HFFc6 (cell line): ENCODE measurements around the gene CLEC16A. TPM values are rescaled to one million over a fixed set of nuclear protein-coding genes. Genes with fewer than 3 reads are reported as not detected.

Experiments used
- DNase-seq: peaks from one replicate; pipeline ENCODE4 v3.0.0-alpha.2; 2018
- H3K27ac Mint-ChIP-seq: 2 replicates; pipeline ENCODE4 v1.8.0; 2020; ENCODE audit warnings: mild to moderate bottlenecking, mixed read lengths
- H3K27me3 Mint-ChIP-seq: 2 replicates; pipeline ENCODE4 v1.8.0; 2021; ENCODE audit warnings: mild to moderate bottlenecking, moderate library complexity, mixed read lengths; ENCODE audit not compliant: insufficient read depth
- H3K36me3 Mint-ChIP-seq: 2 replicates; pipeline ENCODE4 v1.8.0; 2021; ENCODE audit warnings: low read depth, mixed read lengths
- H3K4me1 Mint-ChIP-seq: 2 replicates; pipeline ENCODE4 v1.8.0; 2020; ENCODE audit warnings: low read depth, mixed read lengths
- H3K4me3 Mint-ChIP-seq: 2 replicates; pipeline ENCODE4 v1.8.0; 2020; ENCODE audit warnings: mild to moderate bottlenecking, moderate library complexity, mixed read lengths
- H3K9me3 Mint-ChIP-seq: 2 replicates; pipeline ENCODE4 v1.8.0; 2020; ENCODE audit warnings: mild to moderate bottlenecking, mixed read lengths
- CTCF ChIP-seq: fragments of 200-600 bp; sonication (generic); IDR thresholded peaks from 2 replicates; pipeline ENCODE4 v1.5.0; 2021; ENCODE audit warnings: antibody characterized with exemption, mild to moderate bottlenecking
- total RNA-seq, 6 experiments: library from RNA; stranded (reverse); fragmentation: NEBNext Ultra II Directional; extraction: Animal tissue kit (Norgen Biotek cat#: 25700); gene quantifications; 2 replicates in 1 of 6; 3 replicates in 5 of 6; pipeline ENCODE4 v1.2.3, GENCODE V29; 2021

The CLEC16A gene
- total RNA-seq, 6 experiments from 2014 or later: 19.4 to 23.2 (median 21.2) TPM

GRCh38 chr16:11231367-11231970 lies 287.1 kb downstream of the CLEC16A start:
- DNase-seq: no peak
- Mint-ChIP-seq H3K9me3 (no peaks in the 10 kb centered on the region), H3K27ac (no peak overlapping the region), H3K4me3 (no peak overlapping the region), H3K4me1 (peaks cover 29% of the 10 kb centered on the region), H3K36me3 (no peaks in the 10 kb centered on the region), H3K27me3 (peaks cover 2% of the 10 kb centered on the region; the same call in 1 of the 2 replicates)
- no peak for TF ChIP-seq CTCF

Other genes starting within 250 kb of the CLEC16A start
- gene TEKT5, start 249.6 kb upstream of the CLEC16A start, total RNA-seq: not detected
- 10 to 100 TPM; 18.0 to 29.4 (median 25.1) TPM for gene NUBP1, start 200.7 kb upstream of the CLEC16A start, total RNA-seq
- gene TVP23A, start 125.8 kb upstream of the CLEC16A start, total RNA-seq: not detected
- gene CIITA, start 67.4 kb upstream of the CLEC16A start, total RNA-seq: under 1 TPM in 5 of 6 experiments, not detected in 1; 0.11 to 0.24 (median 0.13) TPM
- 10 to 100 TPM; 39.3 to 49.2 (median 44.3) TPM for gene DEXI, start 2.1 kb upstream of the CLEC16A start, total RNA-seq